Mucosa of stomach (tissue), 1 donor: Measurements from ENCODE around the gene ANO1.

Experiments used
- H3K27me3 ChIP-seq: one replicate; pipeline ENCODE4 v1.7.0; 2013; ENCODE audit warnings: mild to moderate bottlenecking, low read length; ENCODE audit not compliant: control insufficient read depth, insufficient read depth
- H3K36me3 ChIP-seq: one replicate; pipeline ENCODE4 v1.7.0; 2013; ENCODE audit warnings: low read length; ENCODE audit not compliant: control insufficient read depth, insufficient read depth
- H3K4me1 ChIP-seq: one replicate; pipeline ENCODE4 v1.7.0; 2013; ENCODE audit warnings: mild to moderate bottlenecking, low read length; ENCODE audit not compliant: control insufficient read depth, insufficient read depth
- H3K4me3 ChIP-seq: one replicate; pipeline ENCODE4 v1.7.0; 2013; ENCODE audit warnings: low read length
- H3K9ac ChIP-seq: one replicate; pipeline ENCODE4 v1.7.0; 2013; ENCODE audit warnings: mild to moderate bottlenecking, low read length, moderate library complexity
- H3K9me3 ChIP-seq: one replicate; pipeline ENCODE4 v1.7.0; 2013; ENCODE audit warnings: mild to moderate bottlenecking, low read length, moderate library complexity; ENCODE audit not compliant: control insufficient read depth
- donor health status: Pancreatic carcinoma.

ANO1 gene

GRCh38 chr11:70169127-70169526 lies 91.0 kb downstream of the ANO1 start:
- Histone ChIP-seq H3K27me3 (no peaks in the 10 kb centered on the region), H3K4me3 (no peak overlapping the region), H3K4me1 (no peaks in the 10 kb centered on the region), H3K36me3 (no peaks in the 10 kb centered on the region), H3K9ac (no peak overlapping the region), H3K9me3 (no peaks in the 10 kb centered on the region)

- Histone ChIP-seq H3K9ac (no peak overlapping the region), H3K4me1 (no peaks in the 10 kb centered on the region), H3K9me3 (no peaks in the 10 kb centered on the region), H3K4me3 (no peak overlapping the region), H3K36me3 (no peaks in the 10 kb centered on the region), H3K27me3 (no peaks in the 10 kb centered on the region)
Measured at GRCh38 chr11:70169632-70170031, 91.5 kb downstream of the ANO1 start.

GRCh38 chr11:70170596-70171210 lies 92.6 kb downstream of the ANO1 start:
- no peaks in the 10 kb centered on the region for H3K27me3 ChIP-seq
- H3K9me3 ChIP-seq = no peaks in the 10 kb centered on the region
- H3K4me1 ChIP-seq = no peaks in the 10 kb centered on the region
- H3K9ac ChIP-seq = no peak overlapping the region
- H3K4me3 ChIP-seq = no peak overlapping the region
- H3K36me3 ChIP-seq = no peaks in the 10 kb centered on the region

GRCh38 chr11:70173018-70173417 lies 94.9 kb downstream of the ANO1 start:
- no peaks in the 10 kb centered on the region for H3K36me3 ChIP-seq
- H3K9me3 ChIP-seq = no peaks in the 10 kb centered on the region
- H3K27me3 ChIP-seq = no peaks in the 10 kb centered on the region
- no peak overlapping the region for H3K9ac ChIP-seq
- H3K4me3 ChIP-seq = no peak overlapping the region
- no peaks in the 10 kb centered on the region for H3K4me1 ChIP-seq

GRCh38 chr11:70174547-70175235 lies 96.6 kb downstream of the ANO1 start:
- H3K9me3 ChIP-seq = no peaks in the 10 kb centered on the region
- H3K9ac ChIP-seq = no peak overlapping the region
- no peaks in the 10 kb centered on the region for H3K36me3 ChIP-seq
- H3K4me1 ChIP-seq = no peaks in the 10 kb centered on the region
- H3K27me3 ChIP-seq = no peaks in the 10 kb centered on the region
- no peak overlapping the region for H3K4me3 ChIP-seq

- Histone ChIP-seq H3K9ac (no peak overlapping the region), H3K36me3 (no peaks in the 10 kb centered on the region), H3K4me3 (no peak overlapping the region), H3K27me3 (no peaks in the 10 kb centered on the region), H3K9me3 (no peaks in the 10 kb centered on the region), H3K4me1 (no peaks in the 10 kb centered on the region)
Measured at GRCh38 chr11:70175236-70175698, 97.2 kb downstream of the ANO1 start.

GRCh38 chr11:70176940-70177689 lies 99.0 kb downstream of the ANO1 start:
- Histone ChIP-seq H3K36me3 (no peaks in the 10 kb centered on the region), H3K27me3 (no peaks in the 10 kb centered on the region), H3K4me3 (no peak overlapping the region), H3K9ac (no peak overlapping the region), H3K9me3 (no peaks in the 10 kb centered on the region), H3K4me1 (no peaks in the 10 kb centered on the region)

GRCh38 chr11:70180906-70181305 lies 102.8 kb downstream of the ANO1 start:
- H3K36me3 ChIP-seq = no peaks in the 10 kb centered on the region
- no peak overlapping the region for H3K9ac ChIP-seq
- H3K4me3 ChIP-seq = no peak overlapping the region
- H3K9me3 ChIP-seq = no peaks in the 10 kb centered on the region
- H3K4me1 ChIP-seq = peaks cover 7% of the 10 kb centered on the region
- H3K27me3 ChIP-seq = no peaks in the 10 kb centered on the region

- H3K4me1 ChIP-seq = peaks cover 7% of the 10 kb centered on the region
- H3K9ac ChIP-seq = no peak overlapping the region
- no peak overlapping the region for H3K4me3 ChIP-seq
- no peaks in the 10 kb centered on the region for H3K9me3 ChIP-seq
- H3K27me3 ChIP-seq = no peaks in the 10 kb centered on the region
- no peaks in the 10 kb centered on the region for H3K36me3 ChIP-seq
Measured at GRCh38 chr11:70182266-70182665, 104.1 kb downstream of the ANO1 start.

- no peaks in the 10 kb centered on the region for H3K36me3 ChIP-seq
- no peak overlapping the region for H3K9ac ChIP-seq
- no peaks in the 10 kb centered on the region for H3K27me3 ChIP-seq
- H3K4me1 ChIP-seq = peaks cover 7% of the 10 kb centered on the region
- no peaks in the 10 kb centered on the region for H3K9me3 ChIP-seq
- no peak overlapping the region for H3K4me3 ChIP-seq
Measured at GRCh38 chr11:70183032-70183431, 104.9 kb downstream of the ANO1 start.

GRCh38 chr11:70183483-70184176 lies 105.5 kb downstream of the ANO1 start:
- no peaks in the 10 kb centered on the region for H3K9me3 ChIP-seq
- H3K9ac ChIP-seq = no peak overlapping the region

GRCh38 chr11:70184396-70184795 lies 106.3 kb downstream of the ANO1 start:
- Histone ChIP-seq H3K27me3 (no peaks in the 10 kb centered on the region), H3K36me3 (peaks cover 4% of the 10 kb centered on the region), H3K4me3 (no peak overlapping the region), H3K4me1 (peaks cover 7% of the 10 kb centered on the region), H3K9ac (no peak overlapping the region), H3K9me3 (no peaks in the 10 kb centered on the region)

More at GRCh38 chr11:70183483-70184176, 105.5 kb downstream of the ANO1 start:
- Histone ChIP-seq H3K4me3 (no peak overlapping the region), H3K36me3 (peaks cover 4% of the 10 kb centered on the region), H3K27me3 (no peaks in the 10 kb centered on the region), H3K4me1 (peaks cover 7% of the 10 kb centered on the region)
